GM20000 (cell line): ENCODE results near the gene CTNNBL1.
A peak's percentile ranks its signal among the peaks of the same experiment; 100 is the strongest.

ENCODE experiments used
- DNase-seq: peaks from one replicate; pipeline ENCODE4 v3.0.0; 2012; ENCODE audit warnings: low spot score
- CTCF ChIP-seq: IDR thresholded peaks from 2 replicates; pipeline ENCODE4 v1.5.1; 2012; ENCODE audit warnings: mild to moderate bottlenecking, control low read depth; ENCODE audit errors: extremely low read depth, missing control alignments

The CTNNBL1 gene

GRCh38 chr20:37737826-37738420 lies 44.1 kb downstream of the CTNNBL1 start:
- DNase-seq, result no peak
- TF ChIP-seq CTCF, result no peak

GRCh38 chr20:37741055-37741454 lies 47.2 kb downstream of the CTNNBL1 start:
- no peak for DNase-seq
- no peak for TF ChIP-seq CTCF

GRCh38 chr20:37741570-37741969 lies 47.7 kb downstream of the CTNNBL1 start:
- TF ChIP-seq CTCF, result no peak
- no peak for DNase-seq

GRCh38 chr20:37742131-37742530 lies 48.3 kb downstream of the CTNNBL1 start:
- TF ChIP-seq CTCF, result no peak
- no peak for DNase-seq

- no peak for DNase-seq
- no peak for TF ChIP-seq CTCF
These were observed 50.5 kb downstream of the CTNNBL1 start for GRCh38 chr20:37744347-37744746.

GRCh38 chr20:37745553-37745952 lies 51.7 kb downstream of the CTNNBL1 start:
- DNase-seq, result peak; percentile 27
- no peak for TF ChIP-seq CTCF

GRCh38 chr20:37748015-37748414 lies 54.2 kb downstream of the CTNNBL1 start:
- TF ChIP-seq CTCF, result no peak
- DNase-seq, result no peak
